NCI-H1436 (cell line): Measurements from ENCODE around the gene SIPA1.

Experiments
- DNase-seq: peaks from one replicate; lab custom pipeline; 2025; lab: John Stamatoyannopoulos, UW

SIPA1 gene

DNA sequence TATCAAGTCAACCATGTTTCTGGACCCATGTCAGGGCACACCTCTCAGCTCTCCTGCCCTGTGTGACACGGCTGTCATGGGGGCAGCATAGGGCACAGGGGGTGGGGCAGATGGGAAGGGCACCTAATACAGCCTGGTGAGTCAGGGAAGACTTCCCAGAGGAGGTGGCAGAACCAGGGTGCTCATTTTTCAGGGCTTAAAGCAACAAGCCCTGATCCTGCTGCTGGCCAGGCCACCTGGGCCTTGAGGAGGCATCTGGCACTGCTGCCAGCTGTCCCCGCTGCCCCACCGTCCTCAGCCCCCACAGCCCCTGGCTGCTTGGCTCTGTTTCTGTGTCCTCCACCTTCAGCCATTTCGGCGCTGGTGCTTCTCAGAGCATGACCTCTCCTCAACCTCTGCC is 28.2 kb upstream of the SIPA1 start:
- DNase-seq = no peak

DNA sequence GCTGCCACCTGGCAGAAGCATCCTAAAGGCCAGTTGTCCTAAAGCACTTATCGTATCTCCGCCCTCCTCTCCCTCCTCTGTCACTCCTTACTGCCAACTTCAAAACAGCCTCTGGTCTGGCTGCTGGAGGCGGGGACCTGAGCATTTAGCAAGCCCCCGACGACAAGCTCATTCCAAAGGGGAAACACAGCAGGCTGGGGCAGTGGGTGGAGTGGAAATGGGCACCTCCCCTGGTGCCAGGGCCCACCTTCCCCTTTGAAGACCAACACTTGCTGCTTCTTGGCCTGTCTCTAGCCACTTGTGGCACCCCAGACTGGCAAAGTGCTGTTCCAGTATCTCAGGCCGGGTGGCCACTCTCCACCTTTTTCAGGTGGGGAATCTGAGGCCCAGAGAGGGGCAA is 27.5 kb upstream of the SIPA1 start:
- no peak for DNase-seq

- DNase-seq = no peak
Measured at GRCh38 chr11:65611028-65611757, 26.7 kb upstream of the SIPA1 start.

DNA sequence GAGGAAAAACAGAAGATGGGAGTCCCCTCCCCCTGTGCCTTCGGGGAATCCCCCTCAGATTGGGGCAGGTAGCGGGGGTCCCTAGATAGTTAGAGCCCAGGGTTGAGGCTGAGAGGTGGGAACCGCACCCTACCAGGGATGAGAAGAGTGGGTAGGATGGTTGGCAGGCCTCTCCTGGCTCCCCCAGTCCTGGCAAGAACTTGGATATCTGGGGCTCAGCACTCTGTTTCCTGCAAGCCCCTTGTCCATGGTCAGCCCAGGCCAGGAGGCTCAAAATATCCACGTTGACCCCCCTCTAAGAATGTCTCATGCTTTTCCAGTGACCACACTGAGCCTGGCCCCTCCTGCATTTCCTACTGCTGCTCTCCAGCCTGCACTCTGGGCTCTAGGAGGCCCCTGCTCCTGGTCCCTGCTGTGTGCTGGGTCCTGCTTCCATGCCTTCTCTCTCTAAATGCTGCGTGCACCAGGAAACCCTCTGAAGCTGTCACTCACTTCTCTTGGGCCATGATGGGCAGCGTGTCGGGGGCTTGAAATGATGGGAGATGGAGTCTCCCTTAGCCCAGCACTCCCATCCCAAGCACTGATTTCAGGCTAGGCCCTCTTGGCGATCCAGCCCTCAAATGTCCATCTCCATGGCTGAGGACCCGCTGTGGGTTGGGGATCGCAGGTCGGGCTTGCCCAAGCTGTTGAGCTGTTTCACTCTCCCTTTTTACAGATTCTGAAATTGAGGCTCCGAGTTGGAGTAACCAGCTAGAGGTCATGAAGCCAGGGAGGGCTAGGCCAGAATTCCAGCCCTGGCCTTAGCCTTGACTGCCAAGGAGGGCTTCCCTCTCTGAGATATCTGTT is 25.9 kb upstream of the SIPA1 start:
- DNase-seq = no peak

DNA sequence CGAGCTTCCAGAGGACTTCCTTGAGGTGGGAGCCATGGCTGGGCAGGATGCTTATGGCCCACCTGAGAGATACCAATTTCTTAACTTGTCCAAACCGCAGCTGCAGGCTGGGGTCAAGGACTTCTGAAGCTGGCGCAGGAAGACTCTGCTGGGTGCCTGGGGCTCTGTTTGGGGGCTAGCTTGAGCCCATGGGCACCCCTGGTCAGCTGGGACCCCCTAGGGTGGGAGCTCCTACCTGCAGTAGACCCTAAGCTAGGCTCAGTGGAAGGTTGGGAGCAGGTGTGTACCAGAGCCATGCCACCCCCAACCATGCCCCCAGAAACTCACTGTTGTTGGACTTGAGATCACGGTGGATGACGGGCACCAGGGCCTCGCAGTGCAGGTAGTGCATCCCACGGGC is 25.2 kb upstream of the SIPA1 start:
- no peak for DNase-seq

DNA sequence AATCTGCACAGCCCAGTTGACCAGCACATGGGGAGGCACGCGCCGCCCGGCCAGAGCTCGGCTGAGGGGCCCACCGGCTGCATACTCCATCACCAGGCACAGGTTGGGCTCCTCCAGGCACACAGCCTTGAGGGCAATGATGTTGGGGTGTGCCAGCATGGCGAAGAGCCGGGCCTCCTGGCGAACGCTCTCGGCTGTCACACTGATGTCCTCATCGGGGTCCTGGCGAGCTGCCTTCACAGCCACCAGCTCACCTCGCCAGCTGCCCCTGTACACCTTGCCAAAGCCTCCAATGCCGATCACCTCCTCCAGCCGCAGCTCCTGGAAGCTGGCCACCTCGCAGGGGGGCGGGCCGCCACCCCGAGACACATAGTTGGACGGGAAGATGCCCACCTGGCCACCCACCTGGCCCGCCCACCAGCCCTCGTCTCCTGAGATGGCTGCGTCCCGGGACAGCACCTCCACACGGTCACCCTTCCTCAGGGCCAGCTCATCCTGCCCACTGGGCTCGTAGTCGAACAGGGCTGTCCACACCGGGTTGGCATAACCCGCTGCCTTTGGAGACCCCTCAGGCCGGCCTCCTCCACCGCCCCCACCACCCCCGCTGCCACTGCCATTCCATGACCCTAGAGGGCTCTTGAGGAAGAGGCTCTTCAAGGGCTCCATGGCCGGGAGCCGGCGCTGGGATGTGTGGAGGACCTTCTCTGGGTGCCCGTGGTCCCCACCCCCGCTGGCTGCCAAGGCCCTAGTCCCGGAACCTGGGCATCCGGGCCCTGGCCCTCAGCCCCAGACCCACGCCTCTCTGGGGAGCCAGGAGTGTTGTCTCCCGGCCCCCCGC is 24.6 kb upstream of the SIPA1 start:
- no peak for DNase-seq

- DNase-seq = peak; percentile 100
Measured at GRCh38 chr11:65615229-65615949, 22.5 kb upstream of the SIPA1 start, which contains the start of gene PCNX3. Gene PCNX3, plus strand, starts transcription at chr11:65615776. Its CDS starts 536 bp downstream, at chr11:65616312.

GRCh38 chr11:65615950-65616574 is 21.8 kb upstream of the SIPA1 start:
- DNase-seq = no peak

DNA sequence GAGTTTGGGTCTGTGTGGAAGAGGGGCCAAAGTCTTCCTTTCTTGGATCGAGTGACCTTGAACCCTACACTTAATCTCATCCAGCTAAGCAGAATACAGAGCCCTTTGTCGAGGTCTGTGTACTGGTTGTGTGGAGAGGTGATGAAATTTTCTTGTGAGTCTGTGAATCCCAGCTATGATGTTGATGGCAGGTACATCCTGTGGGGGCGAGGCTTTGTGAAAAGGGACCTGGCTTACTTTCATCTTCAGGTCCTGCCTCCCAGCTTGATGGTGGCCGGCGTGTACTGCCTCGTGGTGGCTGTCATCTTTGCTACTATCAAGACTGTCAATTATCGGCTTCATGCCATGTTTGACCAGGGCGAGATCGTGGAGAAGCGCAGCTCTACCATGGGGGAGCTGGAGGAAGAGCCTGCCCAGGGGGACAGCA is 21.3 kb upstream of the SIPA1 start:
- DNase-seq = no peak

DNA sequence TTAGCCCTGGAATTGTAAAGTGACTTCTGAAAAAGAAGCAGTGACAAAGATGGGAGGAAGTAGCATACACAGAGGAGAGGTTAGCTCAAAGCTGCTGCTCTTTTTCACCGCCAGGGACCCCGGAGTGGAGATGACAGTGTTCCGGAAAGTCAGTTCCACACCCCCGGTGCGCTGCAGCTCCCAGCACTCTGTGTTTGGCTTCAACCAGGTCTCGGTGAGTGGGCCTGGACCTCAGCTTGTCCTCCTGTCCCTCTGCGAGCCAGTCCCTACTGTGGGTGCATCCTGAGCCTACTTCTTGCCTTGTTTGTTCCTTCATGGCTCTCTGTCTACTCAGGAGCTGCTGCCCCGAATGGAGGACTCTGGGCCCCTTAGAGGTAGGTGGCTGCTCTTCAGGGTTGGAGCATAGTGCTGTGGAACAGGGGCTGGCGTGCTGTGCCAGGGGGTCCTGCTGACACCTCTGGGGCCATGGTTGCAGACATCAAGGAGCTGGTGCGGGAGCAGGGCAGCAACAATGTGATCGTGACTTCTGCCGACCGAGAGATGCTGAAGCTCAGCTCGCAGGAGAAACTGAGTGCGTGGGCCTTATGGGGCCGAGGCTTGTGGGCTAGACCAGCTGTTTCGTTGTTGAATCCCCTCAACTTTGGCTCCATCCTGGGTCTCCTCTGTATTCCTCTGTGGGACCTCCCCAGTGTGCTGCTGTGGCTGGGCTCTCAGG is 20.6 kb upstream of the SIPA1 start:
- DNase-seq = no peak

- DNase-seq = no peak
Measured at GRCh38 chr11:65617990-65618751, 19.7 kb upstream of the SIPA1 start.

DNA sequence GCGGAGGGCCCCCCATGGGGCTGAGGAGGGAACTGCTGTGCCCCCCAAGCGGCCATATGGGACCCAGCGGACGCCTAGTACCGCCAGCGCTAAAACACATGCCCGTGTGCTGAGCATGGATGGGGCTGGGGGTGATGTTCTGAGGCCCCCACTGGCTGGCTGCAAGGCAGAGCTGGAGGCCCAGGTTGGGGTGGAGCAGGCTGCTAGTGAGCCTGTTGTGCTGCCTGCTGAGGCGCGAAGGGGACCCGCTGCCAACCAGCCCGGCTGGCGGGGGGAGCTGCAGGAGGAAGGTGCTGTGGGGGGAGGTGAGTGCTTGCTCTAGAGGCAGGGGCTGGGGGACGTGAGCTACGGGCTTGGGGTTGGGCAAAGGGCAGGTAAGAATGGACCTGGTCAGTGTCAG is 19.1 kb upstream of the SIPA1 start:
- DNase-seq = no peak

- no peak for DNase-seq
Measured at GRCh38 chr11:65619281-65619928, 18.5 kb upstream of the SIPA1 start.

GRCh38 chr11:65620666-65621065 is 17.2 kb upstream of the SIPA1 start:
- no peak for DNase-seq

GRCh38 chr11:65621460-65621859 is 16.4 kb upstream of the SIPA1 start:
- DNase-seq = no peak

- DNase-seq = no peak
Measured at GRCh38 chr11:65622011-65622410, 15.9 kb upstream of the SIPA1 start.

GRCh38 chr11:65623177-65623576 is 14.7 kb upstream of the SIPA1 start:
- DNase-seq = no peak

- DNase-seq = no peak
Measured at GRCh38 chr11:65623852-65624616, 13.9 kb upstream of the SIPA1 start.
